HEK293 (cell line): Measurements from ENCODE around the gene ASCL5.

Experiments
- CTCF ChIA-PET: fragments of 350-600 bp; formaldehyde crosslinking; extraction: SDS; loops from one replicate; lab custom pipeline; 2021; ENCODE audit warnings: antibody characterized with exemption; lab: Yijun Ruan, JAX
- POLR2A ChIA-PET: fragments of 300-600 bp; formaldehyde crosslinking; extraction: SDS; loops from one replicate; lab custom pipeline; 2020; ENCODE audit warnings: antibody characterized with exemption, inconsistent platforms; lab: Yijun Ruan, JAX
- H3K27ac ChIP-seq: fragments of 200-500 bp; sonication (Bioruptor generic); 2 replicates; pipeline ENCODE4 v1.5.1; 2014; ENCODE audit warnings: low read depth, low read length, control low read depth, inconsistent platforms; ENCODE audit errors: extremely low read depth
- H3K36me3 ChIP-seq, 2 experiments: fragments of 200-500 bp in 1 of 2; sonication (Bioruptor generic) in 1 of 2; 1 replicate in 1 of 2; 2 replicates in 1 of 2; pipeline ENCODE4 v1.5.1; 2014 to 2017; ENCODE audit warnings: inconsistent platforms in 2 of 2, low read length in 2 of 2; ENCODE audit not compliant: control insufficient read depth in 2 of 2, insufficient read depth in 1 of 2
- H3K4me1 ChIP-seq: fragments of 200-500 bp; sonication (Bioruptor generic); 2 replicates; pipeline ENCODE4 v1.5.1; 2014; ENCODE audit warnings: mild to moderate bottlenecking, low read length, inconsistent platforms; ENCODE audit not compliant: control insufficient read depth, insufficient read depth
- H3K4me3 ChIP-seq: 2 replicates; pipeline ENCODE4 v1.5.1; 2011; ENCODE audit warnings: low read depth, mild to moderate bottlenecking, control low read depth, low read length, moderate library complexity
- H3K9me3 ChIP-seq: fragments of 200-500 bp; sonication (Bioruptor generic); 2 replicates; pipeline ENCODE4 v1.5.1; 2014; ENCODE audit warnings: low read depth, low read length, inconsistent platforms; ENCODE audit not compliant: control insufficient read depth, insufficient read depth
- ELK4 ChIP-seq: IDR thresholded peaks from 2 replicates; pipeline ENCODE4 v1.6.1; 2011; ENCODE audit warnings: mild to moderate bottlenecking, low read depth, low read length, borderline replicate concordance
- MYNN ChIP-seq: fragments of 450-650 bp; formaldehyde crosslinking; IDR thresholded peaks from 2 replicates; pipeline ENCODE4 v1.5.1; 2016; ENCODE audit warnings: missing biosample characterization, missing genetic modification characterization, borderline replicate concordance
- TRIM28 ChIP-seq: IDR thresholded peaks from 2 replicates; pipeline ENCODE4 v1.6.1; 2011; ENCODE audit warnings: low read length, control low read depth, borderline replicate concordance
- ZBTB11 ChIP-seq: fragments of 450-650 bp; formaldehyde crosslinking; conservative IDR thresholded peaks from 2 replicates; pipeline ENCODE4 v1.5.1; 2016; ENCODE audit warnings: low read depth, missing biosample characterization, missing genetic modification characterization
- ZBTB6 ChIP-seq: fragments of 450-650 bp; formaldehyde crosslinking; IDR thresholded peaks from 2 replicates; pipeline ENCODE4 v1.5.1; 2017; ENCODE audit warnings: missing biosample characterization, missing genetic modification characterization
- ZNF146 ChIP-seq: fragments of 450-650 bp; formaldehyde crosslinking; IDR thresholded peaks from 2 replicates; pipeline ENCODE4 v1.5.1; 2016; ENCODE audit warnings: missing biosample characterization, missing genetic modification characterization
- ZNF175 ChIP-seq: fragments of 450-650 bp; formaldehyde crosslinking; IDR thresholded peaks from 2 replicates; pipeline ENCODE4 v1.5.1; 2016; ENCODE audit warnings: missing biosample characterization, missing genetic modification characterization
- ZNF211 ChIP-seq: fragments of 450-650 bp; formaldehyde crosslinking; IDR thresholded peaks from 2 replicates; pipeline ENCODE4 v1.5.1; 2016; ENCODE audit warnings: low read depth, missing biosample characterization, missing genetic modification characterization
- ZNF223 ChIP-seq: fragments of 450-650 bp; formaldehyde crosslinking; IDR thresholded peaks from 2 replicates; pipeline ENCODE4 v1.5.1; 2016; ENCODE audit warnings: missing biosample characterization, missing genetic modification characterization
- ZNF626 ChIP-seq: fragments of 450-650 bp; sonication (Bioruptor Pico); formaldehyde crosslinking; IDR thresholded peaks from 2 replicates; pipeline ENCODE4 v1.5.1; 2018; ENCODE audit warnings: missing biosample characterization, missing genetic modification characterization, inconsistent platforms
- ZNF768 ChIP-seq: fragments of 450-650 bp; formaldehyde crosslinking; IDR thresholded peaks from 2 replicates; pipeline ENCODE4 v1.5.1; 2018; ENCODE audit warnings: missing biosample characterization, mild to moderate bottlenecking, missing genetic modification characterization
- ZNF777 ChIP-seq: fragments of 450-650 bp; formaldehyde crosslinking; IDR thresholded peaks from 2 replicates; pipeline ENCODE4 v1.5.1; 2017; ENCODE audit warnings: missing biosample characterization, missing genetic modification characterization, borderline replicate concordance
- TF ChIP-seq, protein P1 (sequence below): fragments of 450-650 bp; formaldehyde crosslinking; IDR thresholded peaks from 2 replicates; pipeline ENCODE4 v1.5.1; 2016; ENCODE audit warnings: missing biosample characterization, missing genetic modification characterization
- TF ChIP-seq, protein P2 (sequence below): fragments of 450-650 bp; formaldehyde crosslinking; IDR thresholded peaks from 2 replicates; pipeline ENCODE4 v1.5.1; 2016; ENCODE audit warnings: missing biosample characterization, missing genetic modification characterization

ASCL5 gene

GRCh38 chr1:201093561-201093960, 33.4 kb downstream of the ASCL5 start:
- POLR2A ChIA-PET = no interaction called here
- H3K4me3 ChIP-seq = no peak overlapping the region
- CTCF ChIA-PET = interaction anchor here (0.7 to 1.1 kb wide), 2 partner anchors 9 to 26 kb away, joined by 3 to 4 read pairs; no protein-coding TSS in a partner anchor
- H3K9me3 ChIP-seq = no peaks in the 10 kb centered on the region
- H3K36me3 ChIP-seq = no peaks in the 10 kb centered on the region
- no peak overlapping the region for H3K27ac ChIP-seq
- TF ChIP-seq ZNF223 (no peak), ZNF626 (no peak), MYNN (tag by site-specific recombination) (no peak)
- TF ChIP-seq, protein P1, sequence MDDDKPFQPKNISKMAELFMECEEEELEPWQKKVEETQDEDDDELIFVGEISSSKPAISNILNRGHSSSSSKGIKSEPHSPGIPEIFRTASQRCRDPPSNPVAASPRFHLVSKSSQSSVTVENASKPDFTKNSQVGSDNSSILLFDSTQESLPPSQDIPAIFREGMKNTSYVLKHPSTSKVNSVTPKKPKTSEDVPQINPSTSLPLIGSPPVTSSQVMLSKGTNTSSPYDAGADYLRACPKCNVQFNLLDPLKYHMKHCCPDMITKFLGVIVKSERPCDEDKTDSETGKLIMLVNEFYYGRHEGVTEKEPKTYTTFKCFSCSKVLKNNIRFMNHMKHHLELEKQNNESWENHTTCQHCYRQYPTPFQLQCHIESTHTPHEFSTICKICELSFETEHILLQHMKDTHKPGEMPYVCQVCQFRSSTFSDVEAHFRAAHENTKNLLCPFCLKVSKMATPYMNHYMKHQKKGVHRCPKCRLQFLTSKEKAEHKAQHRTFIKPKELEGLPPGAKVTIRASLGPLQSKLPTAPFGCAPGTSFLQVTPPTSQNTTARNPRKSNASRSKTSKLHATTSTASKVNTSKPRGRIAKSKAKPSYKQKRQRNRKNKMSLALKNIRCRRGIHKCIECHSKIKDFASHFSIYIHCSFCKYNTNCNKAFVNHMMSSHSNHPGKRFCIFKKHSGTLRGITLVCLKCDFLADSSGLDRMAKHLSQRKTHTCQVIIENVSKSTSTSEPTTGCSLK (tag by site-specific recombination) = no peak
- H3K4me1 ChIP-seq = no peaks in the 10 kb centered on the region

GRCh38 chr1:201092738-201093137, 34.2 kb downstream of the ASCL5 start:
- 0 out of 2 replicates have a peak, but pooled peaks have one; percentile 45 for TF ChIP-seq ZNF768 (tag by site-specific recombination)
- TF ChIP-seq ZBTB11 (tag by site-specific recombination) = no peak
- no peak for TF ChIP-seq ZNF175
- TF ChIP-seq, all 188 proteins: peak for 1

DNA sequence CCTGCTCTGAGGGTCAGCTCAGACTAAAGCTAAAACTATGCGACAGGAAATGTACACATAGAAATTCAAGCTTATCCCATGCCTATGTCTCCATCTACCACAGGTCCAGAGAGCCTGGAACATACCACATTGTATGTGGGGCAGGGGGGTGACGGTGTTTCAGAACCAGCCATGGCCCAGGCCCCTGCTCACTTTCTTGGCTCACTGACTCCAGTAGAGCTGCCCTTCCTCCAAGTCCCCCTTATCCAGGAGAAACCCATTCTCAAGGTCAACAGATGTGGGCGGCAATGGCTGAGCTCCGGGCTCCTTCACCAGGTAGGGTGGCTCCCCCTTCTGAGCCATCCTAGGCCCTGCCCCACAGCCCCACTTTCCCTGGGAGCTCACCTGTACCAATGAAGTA, 35.7 kb downstream of the ASCL5 start:
- H3K9me3 ChIP-seq = no peaks in the 10 kb centered on the region
- H3K27ac ChIP-seq = no peak overlapping the region
- H3K4me3 ChIP-seq = no peak overlapping the region
- H3K36me3 ChIP-seq = no peaks in the 10 kb centered on the region
- ChIA-PET POLR2A (interaction anchor here (0.5 kb wide), 1 partner anchor 726 kb away, joined by 3 read pairs; no protein-coding TSS in a partner anchor), CTCF (interaction anchor here (0.6 to 1.6 kb wide), 4 partner anchors 8 to 74 kb away, joined by 3 to 4 read pairs (median 3); no protein-coding TSS in a partner anchor)
- TF ChIP-seq ZBTB6 (tag by site-specific recombination) (no peak), ZNF777 (tag by site-specific recombination) (no peak), ZNF211 (no peak), TRIM28 (no peak), ZNF146 (no peak), ELK4 (no peak)
- TF ChIP-seq, protein P2, sequence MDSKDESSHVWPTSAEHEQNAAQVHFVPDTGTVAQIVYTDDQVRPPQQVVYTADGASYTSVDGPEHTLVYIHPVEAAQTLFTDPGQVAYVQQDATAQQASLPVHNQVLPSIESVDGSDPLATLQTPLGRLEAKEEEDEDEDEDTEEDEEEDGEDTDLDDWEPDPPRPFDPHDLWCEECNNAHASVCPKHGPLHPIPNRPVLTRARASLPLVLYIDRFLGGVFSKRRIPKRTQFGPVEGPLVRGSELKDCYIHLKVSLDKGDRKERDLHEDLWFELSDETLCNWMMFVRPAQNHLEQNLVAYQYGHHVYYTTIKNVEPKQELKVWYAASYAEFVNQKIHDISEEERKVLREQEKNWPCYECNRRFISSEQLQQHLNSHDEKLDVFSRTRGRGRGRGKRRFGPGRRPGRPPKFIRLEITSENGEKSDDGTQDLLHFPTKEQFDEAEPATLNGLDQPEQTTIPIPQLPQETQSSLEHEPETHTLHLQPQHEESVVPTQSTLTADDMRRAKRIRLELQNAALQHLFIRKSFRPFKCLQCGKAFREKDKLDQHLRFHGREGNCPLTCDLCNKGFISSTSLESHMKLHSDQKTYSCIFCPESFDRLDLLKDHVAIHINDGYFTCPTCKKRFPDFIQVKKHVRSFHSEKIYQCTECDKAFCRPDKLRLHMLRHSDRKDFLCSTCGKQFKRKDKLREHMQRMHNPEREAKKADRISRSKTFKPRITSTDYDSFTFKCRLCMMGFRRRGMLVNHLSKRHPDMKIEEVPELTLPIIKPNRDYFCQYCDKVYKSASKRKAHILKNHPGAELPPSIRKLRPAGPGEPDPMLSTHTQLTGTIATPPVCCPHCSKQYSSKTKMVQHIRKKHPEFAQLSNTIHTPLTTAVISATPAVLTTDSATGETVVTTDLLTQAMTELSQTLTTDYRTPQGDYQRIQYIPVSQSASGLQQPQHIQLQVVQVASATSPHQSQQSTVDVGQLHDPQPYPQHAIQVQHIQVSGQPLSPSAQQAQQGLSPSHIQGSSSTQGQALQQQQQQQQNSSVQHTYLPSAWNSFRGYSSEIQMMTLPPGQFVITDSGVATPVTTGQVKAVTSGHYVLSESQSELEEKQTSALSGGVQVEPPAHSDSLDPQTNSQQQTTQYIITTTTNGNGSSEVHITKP (tag by site-specific recombination) = peak; percentile 76
- no peaks in the 10 kb centered on the region for H3K4me1 ChIP-seq

More at GRCh38 chr1:201092738-201093137, 34.2 kb downstream of the ASCL5 start:
- no peak overlapping the region for H3K27ac ChIP-seq
- no peaks in the 10 kb centered on the region for H3K4me1 ChIP-seq
- CTCF ChIA-PET = no interaction called here
- no peaks in the 10 kb centered on the region for H3K36me3 ChIP-seq
- no peaks in the 10 kb centered on the region for H3K9me3 ChIP-seq
- H3K4me3 ChIP-seq = no peak overlapping the region
- POLR2A ChIA-PET = no interaction called here
